OCI-LY7 (cell line): ENCODE results near the gene WDR46. TPM values are rescaled to one million over a fixed set of nuclear protein-coding genes. Genes with fewer than 3 reads are reported as not detected.

ENCODE experiments used
- BruUV-seq: library from RNA; stranded (reverse); fragments of 400-500 nt; replicated peaks from 2 replicates; lab custom pipeline; 2021; lab: Mats Ljungman, UMichigan
- CTCF ChIA-PET: fragments of 300-600 bp; sonication (Branson Sonifier 250); formaldehyde crosslinking; loops from one replicate; lab custom pipeline; 2022; ENCODE audit warnings: antibody characterized with exemption; ENCODE audit not compliant: unreplicated experiment; lab: Charles Lee
- POLR2A ChIA-PET: fragments of 300-600 bp; sonication (Branson Sonifier 250); formaldehyde crosslinking; loops from one replicate; lab custom pipeline; 2022; ENCODE audit warnings: antibody characterized with exemption; lab: Charles Lee
- DNase-seq: peaks from one replicate; pipeline ENCODE4 v3.0.0-alpha.2; 2015; ENCODE audit warnings: low spot score
- H2AFZ ChIP-seq: fragments of 200-600 bp; sonication (generic), shearing (Covaris generic); 2 replicates; pipeline ENCODE4 v1.6.1; 2014; ENCODE audit warnings: mild to moderate bottlenecking, antibody characterized with exemption, low read length, moderate library complexity
- H3K27ac ChIP-seq: fragments of 200-600 bp; sonication (generic); 2 replicates; pipeline ENCODE4 v1.5.1; 2014; ENCODE audit warnings: mixed run types, low read depth, mild to moderate bottlenecking, moderate library complexity, low read length, inconsistent platforms; ENCODE audit not compliant: poor library complexity, severe bottlenecking
- H3K36me3 ChIP-seq: fragments of 200-600 bp; sonication (generic); 2 replicates; pipeline ENCODE4 v1.6.1; 2014; ENCODE audit warnings: mild to moderate bottlenecking, antibody characterized with exemption, low read length, moderate library complexity, mixed read lengths; ENCODE audit not compliant: insufficient read depth
- H3K4me1 ChIP-seq: fragments of 200-600 bp; sonication (generic); 2 replicates; pipeline ENCODE4 v1.5.1; 2014; ENCODE audit warnings: mild to moderate bottlenecking, low read length; ENCODE audit not compliant: insufficient read depth, poor library complexity, severe bottlenecking
- H3K4me2 ChIP-seq: fragments of 200-600 bp; sonication (generic); 2 replicates; pipeline ENCODE4 v1.6.1; 2014; ENCODE audit warnings: mild to moderate bottlenecking, low read length
- H3K4me3 ChIP-seq: fragments of 200-600 bp; sonication (generic); 2 replicates; pipeline ENCODE4 v1.5.1; 2014; ENCODE audit warnings: mild to moderate bottlenecking, low read depth, low read length; ENCODE audit not compliant: poor library complexity, severe bottlenecking
- H3K79me2 ChIP-seq: fragments of 200-600 bp; sonication (generic); 2 replicates; pipeline ENCODE4 v1.6.1; 2016; ENCODE audit warnings: low read depth, mild to moderate bottlenecking, low read length, moderate library complexity, mixed read lengths; ENCODE audit not compliant: insufficient read depth
- H3K9me2 ChIP-seq: fragments of 200-600 bp; sonication (generic); 2 replicates; pipeline ENCODE4 v1.6.1; 2016; ENCODE audit warnings: mild to moderate bottlenecking, low read length, mixed read lengths; ENCODE audit not compliant: insufficient read depth
- H3K9me3 ChIP-seq: fragments of 200-600 bp; sonication (generic); 2 replicates; pipeline ENCODE4 v1.6.1; 2014; ENCODE audit warnings: mild to moderate bottlenecking, mixed run types, low read length, mixed read lengths
- H4K20me1 ChIP-seq: fragments of 200-600 bp; sonication (generic); 2 replicates; pipeline ENCODE4 v1.6.1; 2014; ENCODE audit warnings: mild to moderate bottlenecking, antibody characterized with exemption, low read length, moderate library complexity, mixed read lengths; ENCODE audit not compliant: insufficient read depth
- EZH2phosphoT487 ChIP-seq: fragments of 200-600 bp; sonication (generic); IDR thresholded peaks from 2 replicates; pipeline ENCODE4 v1.6.1; 2018; ENCODE audit warnings: low read depth, borderline replicate concordance, mild to moderate bottlenecking, mixed run types, antibody characterized with exemption, low read length, moderate library complexity, mixed read lengths
- intact Hi-C: fragments of 100-400 bp; cut with micrococcal nuclease; formaldehyde crosslinking; loops from one replicate; pipeline ENCODE4 v1.10.0; 2022; ENCODE audit not compliant: unreplicated experiment
- total RNA-seq, 2 experiments: library from RNA; depleted of rRNA in 1 of 2; stranded (reverse); fragments of >200 nt in 1 of 2; shearing (Covaris generic) in 1 of 2; gene quantifications; 2 replicates each; pipeline ENCODE4 v1.2.3, GENCODE V29; 2014 to 2022
- TF ChIP-seq, protein P1 (sequence below): fragments of 200-600 bp; sonication (generic); conservative IDR thresholded peaks from 2 replicates; pipeline ENCODE4 v1.5.1; 2014; ENCODE audit warnings: mild to moderate bottlenecking, antibody characterized with exemption, low read length, moderate library complexity, mixed read lengths

Gene WDR46
- total RNA-seq, 2 experiments from 2014 or later, result 83.3 to 129 TPM

DNA sequence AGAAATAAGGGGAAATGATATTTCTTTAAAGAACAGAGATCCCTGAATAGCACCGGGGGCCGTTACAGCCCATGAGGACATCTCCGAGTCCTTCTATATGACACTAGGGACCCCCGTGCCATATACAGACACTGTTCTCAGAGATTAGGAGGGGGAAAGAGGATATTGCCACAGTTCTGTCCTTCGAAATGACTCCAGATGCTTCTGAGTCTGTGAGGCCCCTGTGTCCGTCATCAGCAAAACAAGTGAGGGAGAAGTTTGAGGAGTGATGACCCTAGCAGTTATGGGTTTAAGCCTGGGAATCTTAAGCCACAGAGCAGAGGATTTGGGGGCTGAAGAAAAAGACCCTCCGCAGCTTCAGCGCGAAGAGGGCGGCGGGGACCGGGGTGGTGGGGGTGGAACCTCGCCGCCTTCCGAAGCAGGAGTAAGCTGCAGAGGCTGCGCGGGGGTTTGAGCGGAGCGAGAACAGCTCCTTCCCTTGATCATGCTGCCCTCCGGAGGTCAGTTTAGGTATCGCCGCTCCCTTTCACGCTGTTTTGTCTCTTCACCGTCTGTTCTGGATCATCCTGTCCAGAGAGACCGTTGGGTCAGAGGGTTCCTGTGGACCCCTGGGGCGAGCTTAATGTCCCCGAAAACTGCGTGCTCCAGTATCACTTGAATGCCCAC lies 40.9 kb downstream of the WDR46 start:
- peaks cover 23% of the 10 kb centered on the region for H3K4me1 ChIP-seq
- CTCF ChIA-PET, result interaction anchor here (0.5 to 1.3 kb wide), 7 partner anchors 13 to 219 kb away, joined by 3 to 7 read pairs (median 3); partner anchors contain the start of gene RING1
- no peaks in the 10 kb centered on the region for H3K9me3 ChIP-seq
- peak overlapping the region; percentile 73 for H3K4me3 ChIP-seq
- peak overlapping the region; percentile 96 for H3K4me2 ChIP-seq
- intact Hi-C loops, result loop anchor here (1.0 to 5.0 kb wide), 4 partner anchors 43 to 236 kb away; no protein-coding TSS in a partner anchor
- no TSS peak for BruUV-seq
- no peaks in the 10 kb centered on the region for H3K79me2 ChIP-seq
- H3K27ac ChIP-seq, result peak overlapping the region; percentile 68
- peaks cover 18% of the 10 kb centered on the region for H3K36me3 ChIP-seq
- peak overlapping the region; percentile 91 for H2AFZ ChIP-seq
- H3K9me2 ChIP-seq, result no peaks in the 10 kb centered on the region
- POLR2A ChIA-PET, result interaction anchor here (0.5 to 3.8 kb wide), 10 partner anchors 10 to 177 kb away, joined by 3 to 19 read pairs (median 4); partner anchors contain the start of genes HLA-DPA1, HLA-DPB1, RING1 and RPS18
- TF ChIP-seq, protein P1, sequence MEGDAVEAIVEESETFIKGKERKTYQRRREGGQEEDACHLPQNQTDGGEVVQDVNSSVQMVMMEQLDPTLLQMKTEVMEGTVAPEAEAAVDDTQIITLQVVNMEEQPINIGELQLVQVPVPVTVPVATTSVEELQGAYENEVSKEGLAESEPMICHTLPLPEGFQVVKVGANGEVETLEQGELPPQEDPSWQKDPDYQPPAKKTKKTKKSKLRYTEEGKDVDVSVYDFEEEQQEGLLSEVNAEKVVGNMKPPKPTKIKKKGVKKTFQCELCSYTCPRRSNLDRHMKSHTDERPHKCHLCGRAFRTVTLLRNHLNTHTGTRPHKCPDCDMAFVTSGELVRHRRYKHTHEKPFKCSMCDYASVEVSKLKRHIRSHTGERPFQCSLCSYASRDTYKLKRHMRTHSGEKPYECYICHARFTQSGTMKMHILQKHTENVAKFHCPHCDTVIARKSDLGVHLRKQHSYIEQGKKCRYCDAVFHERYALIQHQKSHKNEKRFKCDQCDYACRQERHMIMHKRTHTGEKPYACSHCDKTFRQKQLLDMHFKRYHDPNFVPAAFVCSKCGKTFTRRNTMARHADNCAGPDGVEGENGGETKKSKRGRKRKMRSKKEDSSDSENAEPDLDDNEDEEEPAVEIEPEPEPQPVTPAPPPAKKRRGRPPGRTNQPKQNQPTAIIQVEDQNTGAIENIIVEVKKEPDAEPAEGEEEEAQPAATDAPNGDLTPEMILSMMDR, result peak; percentile 88
- no peak for TF ChIP-seq EZH2phosphoT487
- H4K20me1 ChIP-seq, result no peaks in the 10 kb centered on the region
- peak; percentile 92 for DNase-seq

DNA sequence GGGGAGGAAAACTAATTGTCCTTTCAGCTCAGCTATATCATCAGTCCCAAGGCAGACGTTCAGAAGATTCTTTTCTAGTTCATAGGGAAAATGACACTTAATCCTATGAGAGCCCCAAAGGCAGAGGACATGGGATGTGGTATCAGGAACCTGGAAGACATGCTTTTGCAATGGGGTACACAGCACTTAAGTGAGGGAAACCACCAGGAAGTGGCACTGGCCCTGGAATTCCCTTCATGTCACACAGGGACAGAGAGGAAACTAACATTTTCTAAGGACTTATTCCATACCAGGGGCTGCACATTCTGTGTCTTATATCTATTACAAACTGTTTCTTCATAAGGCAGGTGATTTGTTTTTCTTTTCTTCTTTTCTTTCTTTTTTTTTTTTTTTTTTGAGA lies 45.6 kb downstream of the WDR46 start:
- H3K4me2 ChIP-seq, result no peak overlapping the region
- H2AFZ ChIP-seq, result no peak overlapping the region
- no peak for TF ChIP-seq EZH2phosphoT487
- TF ChIP-seq, protein P1, result no peak
- ChIA-PET CTCF (no interaction called here), POLR2A (interaction anchor here (0.6 to 0.7 kb wide), 3 partner anchors 25 to 1618 kb away, joined by 3 to 5 read pairs (median 3); no protein-coding TSS in a partner anchor)
- no peak for DNase-seq
- intact Hi-C loops, result no loop called here
- H3K4me3 ChIP-seq, result no peak overlapping the region
- no peaks in the 10 kb centered on the region for H4K20me1 ChIP-seq
- no peaks in the 10 kb centered on the region for H3K36me3 ChIP-seq
- no peaks in the 10 kb centered on the region for H3K9me3 ChIP-seq
- peaks cover 6% of the 10 kb centered on the region for H3K4me1 ChIP-seq
- no peak overlapping the region for H3K27ac ChIP-seq
- BruUV-seq, result no TSS peak
- no peaks in the 10 kb centered on the region for H3K79me2 ChIP-seq
- H3K9me2 ChIP-seq, result no peaks in the 10 kb centered on the region

DNA sequence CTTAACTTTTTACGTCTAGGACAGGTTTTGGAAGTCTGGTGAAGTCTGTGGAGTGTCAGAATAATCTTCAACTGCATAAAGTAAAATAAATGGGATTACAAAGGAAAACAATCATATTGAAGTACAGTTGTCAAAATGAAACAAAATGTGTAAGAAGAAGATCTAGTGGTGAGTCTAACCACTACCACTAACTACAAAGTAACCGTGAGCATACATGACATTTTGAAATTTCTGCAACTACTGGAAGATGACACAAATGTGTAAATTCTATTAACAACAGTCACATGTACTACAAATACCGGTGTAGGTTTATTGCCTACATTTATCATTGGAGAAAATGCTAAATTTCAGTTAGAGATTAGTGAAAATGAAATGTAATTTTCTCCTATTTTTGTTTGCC lies 47.1 kb downstream of the WDR46 start:
- no peak overlapping the region for H3K4me3 ChIP-seq
- BruUV-seq, result no TSS peak
- H3K36me3 ChIP-seq, result no peaks in the 10 kb centered on the region
- intact Hi-C loops, result no loop called here
- no peaks in the 10 kb centered on the region for H3K9me3 ChIP-seq
- H3K9me2 ChIP-seq, result no peaks in the 10 kb centered on the region
- ChIA-PET CTCF (no interaction called here), POLR2A (no interaction called here)
- H4K20me1 ChIP-seq, result no peaks in the 10 kb centered on the region
- H2AFZ ChIP-seq, result no peak overlapping the region
- H3K27ac ChIP-seq, result no peak overlapping the region
- H3K4me2 ChIP-seq, result no peak overlapping the region
- H3K4me1 ChIP-seq, result no peaks in the 10 kb centered on the region
- no peak for DNase-seq
- no peaks in the 10 kb centered on the region for H3K79me2 ChIP-seq
- TF ChIP-seq, protein P1, result no peak
- TF ChIP-seq EZH2phosphoT487, result no peak
